GM12873 (cell line): Measurements from ENCODE around the gene B3GALT6.

ENCODE experiments used
- CTCF ChIP-seq: IDR thresholded peaks from 2 replicates; pipeline ENCODE4 v1.5.1; 2012; ENCODE audit warnings: low read depth, mild to moderate bottlenecking, moderate library complexity, low read length, control low read depth; ENCODE audit not compliant: insufficient read depth; ENCODE audit errors: missing control alignments

B3GALT6 gene

GRCh38 chr1:1199141-1199960 lies 32.7 kb upstream of the B3GALT6 start:
- TF ChIP-seq CTCF: no peak

- no peak for TF ChIP-seq CTCF
Measured at GRCh38 chr1:1199961-1200875, 31.8 kb upstream of the B3GALT6 start.

- no peak for TF ChIP-seq CTCF
Measured at GRCh38 chr1:1200876-1201810, 30.9 kb upstream of the B3GALT6 start.

- TF ChIP-seq CTCF: no peak
Measured at GRCh38 chr1:1202831-1203560, 29.0 kb upstream of the B3GALT6 start.

GRCh38 chr1:1203561-1204424 lies 28.2 kb upstream of the B3GALT6 start:
- no peak for TF ChIP-seq CTCF

- TF ChIP-seq CTCF: no peak
Measured at GRCh38 chr1:1204425-1204920, 27.6 kb upstream of the B3GALT6 start.
